H1 (cell line): ENCODE data around the gene MCRS1.

Source experiments
- BCL11A ChIP-seq, 2 experiments: IDR thresholded peaks; one replicate each; pipeline ENCODE4 v1.6.1; 2011; ENCODE audit warnings: low read depth in 2 of 2, low read length in 2 of 2, mild to moderate bottlenecking in 2 of 2
- CTCF ChIP-seq, 3 experiments: IDR thresholded peaks; 1 replicate in 2 of 3; 2 replicates in 1 of 3; pipeline versions ENCODE4 v1.5.1 to v1.6.1; 2011; ENCODE audit warnings: low read length in 3 of 3, mild to moderate bottlenecking in 3 of 3, inconsistent platforms in 2 of 3, low read depth in 1 of 3, moderate library complexity in 1 of 3; ENCODE audit not compliant: insufficient read depth in 1 of 3; ENCODE audit errors: control extremely low read depth in 1 of 3
- GTF2F1 ChIP-seq: IDR thresholded peaks from 2 replicates; pipeline ENCODE4 v1.6.1; 2012; ENCODE audit warnings: low read depth, low read length, improper control_type of control experiment, borderline replicate concordance
- RFX5 ChIP-seq: IDR thresholded peaks from 2 replicates; pipeline ENCODE4 v1.6.1; 2011; ENCODE audit warnings: low read depth, low read length, improper control_type of control experiment, borderline replicate concordance
- SIN3A ChIP-seq, 2 experiments: IDR thresholded peaks in 1 of 2; conservative IDR thresholded peaks in 1 of 2; 2 replicates each; pipeline ENCODE4 v1.6.1; 2011 to 2012; ENCODE audit warnings: low read length in 2 of 2, improper control_type of control experiment in 1 of 2, low read depth in 1 of 2, mild to moderate bottlenecking in 1 of 2
- SIRT6 ChIP-seq: IDR thresholded peaks from one replicate; pipeline ENCODE4 v1.7.1; 2012; ENCODE audit warnings: low read length, inconsistent platforms
- YY1 ChIP-seq: IDR thresholded peaks from 2 replicates; pipeline ENCODE4 v1.6.1; 2011; ENCODE audit warnings: low read depth, mild to moderate bottlenecking, low read length
- TF ChIP-seq, protein P1 (sequence below): IDR thresholded peaks from 2 replicates; pipeline ENCODE4 v1.6.1; 2012; ENCODE audit warnings: low read length, inconsistent platforms
- TF ChIP-seq, protein P2 (sequence below): IDR thresholded peaks from 2 replicates; pipeline ENCODE4 v1.6.1; 2011; ENCODE audit warnings: low read length, improper control_type of control experiment

- TF ChIP-seq YY1 (no peak), CTCF (IDR thresholded peaks at IDR 0.05; ENCODE audit: control extremely low read depth in 1 of 3, insufficient read depth in 1 of 3, low read depth in 1 of 3, low read length in 3 of 3) (no peak), BCL11A (IDR thresholded peaks at IDR 0.05; ENCODE audit: low read depth in 2 of 2, low read length in 2 of 2) (no peak), SIN3A (conservative IDR thresholded peaks at IDR 0.05 in 1 of 2, IDR thresholded peaks at IDR 0.05 in 1 of 2; ENCODE audit: low read depth in 1 of 2, low read length in 2 of 2) (no peak), SIRT6 (no peak), RFX5 (no peak), GTF2F1 (no peak)
- TF ChIP-seq, protein P1, sequence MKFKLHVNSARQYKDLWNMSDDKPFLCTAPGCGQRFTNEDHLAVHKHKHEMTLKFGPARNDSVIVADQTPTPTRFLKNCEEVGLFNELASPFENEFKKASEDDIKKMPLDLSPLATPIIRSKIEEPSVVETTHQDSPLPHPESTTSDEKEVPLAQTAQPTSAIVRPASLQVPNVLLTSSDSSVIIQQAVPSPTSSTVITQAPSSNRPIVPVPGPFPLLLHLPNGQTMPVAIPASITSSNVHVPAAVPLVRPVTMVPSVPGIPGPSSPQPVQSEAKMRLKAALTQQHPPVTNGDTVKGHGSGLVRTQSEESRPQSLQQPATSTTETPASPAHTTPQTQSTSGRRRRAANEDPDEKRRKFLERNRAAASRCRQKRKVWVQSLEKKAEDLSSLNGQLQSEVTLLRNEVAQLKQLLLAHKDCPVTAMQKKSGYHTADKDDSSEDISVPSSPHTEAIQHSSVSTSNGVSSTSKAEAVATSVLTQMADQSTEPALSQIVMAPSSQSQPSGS = no peak
- TF ChIP-seq, protein P2, sequence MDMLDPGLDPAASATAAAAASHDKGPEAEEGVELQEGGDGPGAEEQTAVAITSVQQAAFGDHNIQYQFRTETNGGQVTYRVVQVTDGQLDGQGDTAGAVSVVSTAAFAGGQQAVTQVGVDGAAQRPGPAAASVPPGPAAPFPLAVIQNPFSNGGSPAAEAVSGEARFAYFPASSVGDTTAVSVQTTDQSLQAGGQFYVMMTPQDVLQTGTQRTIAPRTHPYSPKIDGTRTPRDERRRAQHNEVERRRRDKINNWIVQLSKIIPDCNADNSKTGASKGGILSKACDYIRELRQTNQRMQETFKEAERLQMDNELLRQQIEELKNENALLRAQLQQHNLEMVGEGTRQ = no peak
These were observed 25.9 kb downstream of the MCRS1 start for GRCh38 chr12:49541911-49542505.
